Keratinocyte (primary cell): ENCODE data around the gene MARCHF10.

ENCODE experiments used
- EZH2 ChIP-seq: IDR thresholded peaks from one replicate; pipeline ENCODE4 v1.6.1; 2012; ENCODE audit warnings: inconsistent platforms, mild to moderate bottlenecking, low read length, moderate library complexity
- TF ChIP-seq, protein P1 (sequence below), 3 experiments: IDR thresholded peaks in 1 of 3; conservative IDR thresholded peaks in 1 of 3; optimal IDR thresholded peaks in 1 of 3; 2 replicates in 2 of 3; 3 replicates in 1 of 3; pipeline versions ENCODE3 to v1.5.1; 2011; ENCODE audit warnings: low read length in 3 of 3, mild to moderate bottlenecking in 3 of 3, moderate library complexity in 2 of 3, control low read depth in 1 of 3, inconsistent platforms in 1 of 3; ENCODE audit not compliant: insufficient read depth in 2 of 3; ENCODE audit errors: extremely low read depth in 1 of 3

DNA sequence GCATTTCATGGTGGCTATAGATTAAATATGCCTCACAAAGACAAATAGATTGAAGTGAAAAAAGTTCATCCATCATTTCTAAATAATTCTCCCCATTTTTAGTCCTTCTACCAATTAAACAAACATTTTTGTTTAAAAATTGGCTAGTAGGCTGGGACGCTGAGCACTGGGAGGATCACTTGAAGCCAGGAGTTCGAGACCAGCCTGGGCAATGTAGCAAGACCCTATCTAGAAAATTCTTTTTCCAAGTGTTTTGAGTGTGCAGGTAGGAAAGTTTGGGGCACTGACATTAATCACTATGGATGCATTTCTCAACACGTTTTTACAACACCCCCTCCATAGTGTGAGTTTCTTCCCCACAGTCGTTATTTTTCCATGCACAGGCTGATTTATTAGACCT, 123.9 kb downstream of the MARCHF10 start:
- TF ChIP-seq, protein P1, sequence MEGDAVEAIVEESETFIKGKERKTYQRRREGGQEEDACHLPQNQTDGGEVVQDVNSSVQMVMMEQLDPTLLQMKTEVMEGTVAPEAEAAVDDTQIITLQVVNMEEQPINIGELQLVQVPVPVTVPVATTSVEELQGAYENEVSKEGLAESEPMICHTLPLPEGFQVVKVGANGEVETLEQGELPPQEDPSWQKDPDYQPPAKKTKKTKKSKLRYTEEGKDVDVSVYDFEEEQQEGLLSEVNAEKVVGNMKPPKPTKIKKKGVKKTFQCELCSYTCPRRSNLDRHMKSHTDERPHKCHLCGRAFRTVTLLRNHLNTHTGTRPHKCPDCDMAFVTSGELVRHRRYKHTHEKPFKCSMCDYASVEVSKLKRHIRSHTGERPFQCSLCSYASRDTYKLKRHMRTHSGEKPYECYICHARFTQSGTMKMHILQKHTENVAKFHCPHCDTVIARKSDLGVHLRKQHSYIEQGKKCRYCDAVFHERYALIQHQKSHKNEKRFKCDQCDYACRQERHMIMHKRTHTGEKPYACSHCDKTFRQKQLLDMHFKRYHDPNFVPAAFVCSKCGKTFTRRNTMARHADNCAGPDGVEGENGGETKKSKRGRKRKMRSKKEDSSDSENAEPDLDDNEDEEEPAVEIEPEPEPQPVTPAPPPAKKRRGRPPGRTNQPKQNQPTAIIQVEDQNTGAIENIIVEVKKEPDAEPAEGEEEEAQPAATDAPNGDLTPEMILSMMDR (optimal IDR thresholded peaks at IDR 0.05 in 1 of 3, IDR thresholded peaks at IDR 0.05 in 1 of 3, conservative IDR thresholded peaks at IDR 0.05 in 1 of 3; ENCODE audit: extremely low read depth in 1 of 3, insufficient read depth in 2 of 3, low read length in 3 of 3) = no peak
- TF ChIP-seq EZH2 = no peak
